22Rv1 (cell line): Measurements from ENCODE around the gene STK32A.

ENCODE experiments used
- H3K27ac ChIP-seq: fragments of 450-650 bp; 2 replicates; pipeline ENCODE4 v1.5.1; 2017
- CTCF ChIP-seq: fragments of 450-650 bp; IDR thresholded peaks from 2 replicates; pipeline ENCODE4 v1.5.1; 2017; ENCODE audit warnings: mild to moderate bottlenecking
- ZFX ChIP-seq: fragments of 450-650 bp; IDR thresholded peaks from 2 replicates; pipeline ENCODE4 v1.6.1; 2017; ENCODE audit warnings: antibody characterized with exemption, borderline replicate concordance

STK32A gene

DNA sequence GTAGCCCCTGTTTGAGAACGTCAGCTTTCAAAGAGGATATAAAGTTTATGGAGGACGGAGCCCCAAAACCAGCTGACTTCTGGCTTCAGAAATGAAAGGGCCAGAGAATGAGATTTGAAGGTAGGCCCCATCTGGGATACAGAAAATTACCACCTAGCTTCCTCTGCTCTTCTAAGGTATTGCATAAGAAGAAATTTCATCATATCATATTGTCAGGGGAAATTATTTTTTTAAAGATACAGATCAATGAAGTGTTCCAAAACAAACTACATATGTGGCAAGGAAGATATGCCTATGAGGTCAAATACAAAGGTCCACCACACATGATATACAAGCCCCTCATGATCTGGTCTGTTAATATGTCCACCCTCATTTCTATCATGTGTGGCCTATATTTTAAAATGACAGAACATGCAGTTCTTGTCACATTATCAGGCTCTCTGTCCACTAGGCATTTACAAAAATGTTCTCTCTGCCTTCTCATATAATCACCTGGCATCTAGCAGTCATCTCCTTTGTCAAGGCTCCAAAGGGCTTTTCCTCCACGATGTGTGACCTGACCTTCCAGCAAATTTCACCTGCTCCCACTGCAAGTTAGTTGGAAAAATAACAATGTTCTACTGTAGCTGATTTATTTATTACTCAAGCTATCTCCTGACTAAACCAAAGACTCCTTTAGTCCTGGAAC is 192.0 kb downstream of the STK32A start:
- no peak overlapping the region for H3K27ac ChIP-seq

DNA sequence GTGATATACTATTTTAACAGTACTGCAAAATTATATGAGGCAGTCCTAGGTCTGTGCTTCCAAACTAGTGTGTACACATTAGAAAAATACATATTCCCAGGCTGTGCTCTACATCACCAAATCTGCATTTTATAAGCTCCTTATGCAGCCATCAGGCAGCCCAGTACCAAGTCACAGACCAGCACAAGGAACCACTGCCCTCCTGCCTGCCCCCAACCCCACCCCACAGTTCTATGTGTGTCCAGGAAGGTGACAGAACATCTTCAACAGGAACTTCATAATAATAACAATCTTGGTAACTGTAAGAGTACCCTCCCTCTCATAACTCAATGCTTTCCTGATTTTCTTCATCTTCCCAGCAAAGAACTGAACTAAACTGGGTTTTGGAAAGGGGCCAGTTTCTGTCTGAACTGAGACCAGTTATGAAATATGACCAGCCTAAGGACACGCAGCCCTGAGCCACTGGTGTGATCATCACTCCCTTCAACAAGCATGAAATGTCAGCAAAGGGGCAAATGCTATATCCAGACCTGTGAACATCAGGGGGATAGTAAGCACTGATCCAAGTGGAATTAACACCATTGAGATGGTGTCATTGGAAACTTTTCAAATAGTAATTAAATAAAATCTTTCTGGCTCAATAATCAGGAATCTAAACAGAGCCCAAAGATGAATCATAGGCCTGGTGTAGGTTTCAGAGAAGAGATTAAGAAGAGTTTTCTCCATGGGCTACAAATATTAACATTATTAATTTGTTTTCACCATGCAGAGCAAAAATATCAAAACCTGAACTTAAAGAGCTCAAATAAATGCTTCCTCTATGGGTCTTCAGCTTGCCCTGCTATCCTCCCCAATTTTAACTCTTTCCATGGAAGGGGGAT is 192.9 kb downstream of the STK32A start:
- no peak overlapping the region for H3K27ac ChIP-seq
- TF ChIP-seq ZFX (no peak), CTCF (no peak)

More for the DNA sequence above, 192.0 kb downstream of the STK32A start:
- TF ChIP-seq CTCF (no peak), ZFX (no peak)

- no peak overlapping the region for H3K27ac ChIP-seq
- TF ChIP-seq CTCF: no peak
- no peak for TF ChIP-seq ZFX
Observed at GRCh38 chr5:147430628-147431027, 195.8 kb downstream of the STK32A start.

DNA sequence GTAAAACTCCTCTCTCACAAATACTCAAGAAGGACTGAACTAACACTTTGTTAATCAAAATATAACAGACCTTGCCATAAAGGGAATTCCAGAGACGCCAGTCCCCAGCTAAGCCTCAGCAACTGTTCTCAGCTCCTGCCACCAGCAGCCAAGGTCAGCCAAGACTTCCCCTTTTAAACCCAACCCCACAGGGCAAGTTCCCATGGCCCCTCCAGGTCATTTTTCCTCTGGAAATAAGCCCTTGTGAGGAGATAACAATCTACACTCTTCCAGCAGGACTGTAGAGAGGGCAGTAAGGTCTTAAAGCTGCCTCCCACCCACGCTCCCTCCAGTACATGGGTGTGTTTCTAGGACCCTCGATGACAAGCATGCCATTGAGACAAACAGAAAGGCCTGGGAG is 196.8 kb downstream of the STK32A start:
- TF ChIP-seq CTCF: no peak
- no peak for TF ChIP-seq ZFX
- H3K27ac ChIP-seq: no peak overlapping the region

GRCh38 chr5:147432323-147432722 is 197.5 kb downstream of the STK32A start:
- H3K27ac ChIP-seq: no peak overlapping the region
- TF ChIP-seq ZFX (no peak), CTCF (no peak)

DNA sequence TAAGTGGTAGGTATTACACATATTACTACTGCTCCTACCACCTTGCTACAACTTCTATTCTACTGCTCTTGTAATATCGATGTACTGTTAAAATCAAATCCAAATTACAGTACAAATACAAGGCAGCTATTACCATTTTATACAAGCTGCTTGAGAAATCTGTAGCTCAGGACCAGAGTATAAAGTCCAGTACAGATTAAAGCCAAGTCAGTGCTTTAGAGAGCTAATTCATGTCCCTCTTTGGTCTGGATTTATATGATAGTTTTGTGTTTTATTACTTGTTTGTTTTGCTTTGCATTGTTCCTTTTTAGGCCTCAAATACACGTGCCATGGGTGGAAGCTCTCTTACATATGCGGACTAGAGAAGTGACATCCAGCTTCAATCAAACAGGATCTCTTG is 199.2 kb downstream of the STK32A start:
- TF ChIP-seq CTCF (no peak), ZFX (no peak)
- no peak overlapping the region for H3K27ac ChIP-seq

DNA sequence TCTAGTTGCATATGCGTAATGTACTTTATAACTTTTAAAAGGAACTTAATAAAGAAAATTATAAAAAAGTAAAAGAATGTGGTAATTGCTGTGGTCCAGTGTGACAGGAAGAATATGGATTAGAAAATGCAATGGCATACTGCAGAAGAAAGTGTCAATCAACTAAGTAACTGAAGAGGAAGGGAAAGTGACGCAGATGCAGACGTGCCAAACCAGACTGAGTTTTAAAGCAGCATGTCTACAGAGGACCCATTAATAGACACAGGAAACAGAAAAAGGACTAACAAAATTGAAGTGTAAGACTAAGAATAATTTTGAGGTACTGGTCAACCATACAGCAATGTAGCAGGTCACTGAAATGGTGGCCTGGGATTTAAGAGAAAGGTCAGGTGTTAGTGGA is 201.8 kb downstream of the STK32A start:
- TF ChIP-seq CTCF (no peak), ZFX (no peak)
- no peak overlapping the region for H3K27ac ChIP-seq
